Stimulated activated CD4-positive, alpha-beta T cell treated with anti-CD3 and anti-CD28 coated beads, Interleukin-4, amount 100 ng/mL, for 24 hours (primary cell): ENCODE measurements around the gene LRRC73.
"Not testable (repeated sequence)": the region's sequence is repeated elsewhere in the genome, so short reads cannot be mapped to it uniquely, and the experiment has no call there.

Experiments
- DNase-seq: peaks from one replicate; pipeline ENCODE4 v3.0.0-alpha.2; 2020

The LRRC73 gene

GRCh38 chr6:43491750-43492661 is 18.1 kb downstream of the LRRC73 start:
- DNase-seq = no peak

DNA sequence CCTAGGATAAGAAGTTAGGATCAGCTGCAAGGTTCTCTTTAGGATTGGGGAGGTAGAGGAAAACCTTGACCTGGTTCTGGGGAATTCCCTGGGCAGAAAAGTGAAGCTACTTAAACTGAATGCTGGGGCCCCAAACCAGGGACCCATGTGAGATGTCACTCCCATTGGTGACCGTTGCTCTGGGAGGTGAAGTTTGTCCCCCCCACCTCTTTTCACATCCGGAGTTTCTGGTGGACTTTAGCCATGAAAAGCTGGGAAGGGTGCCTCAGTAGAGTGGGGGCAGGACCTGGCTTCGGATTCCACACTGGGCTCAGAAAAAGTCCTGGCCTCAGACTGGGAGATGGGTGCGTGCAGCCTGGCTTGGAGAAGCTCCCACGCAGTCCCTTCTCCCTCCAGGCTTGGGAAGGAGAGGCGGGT is 19.6 kb downstream of the LRRC73 start:
- DNase-seq = no peak

GRCh38 chr6:43489277-43490072 is 20.7 kb downstream of the LRRC73 start:
- DNase-seq = no peak

DNA sequence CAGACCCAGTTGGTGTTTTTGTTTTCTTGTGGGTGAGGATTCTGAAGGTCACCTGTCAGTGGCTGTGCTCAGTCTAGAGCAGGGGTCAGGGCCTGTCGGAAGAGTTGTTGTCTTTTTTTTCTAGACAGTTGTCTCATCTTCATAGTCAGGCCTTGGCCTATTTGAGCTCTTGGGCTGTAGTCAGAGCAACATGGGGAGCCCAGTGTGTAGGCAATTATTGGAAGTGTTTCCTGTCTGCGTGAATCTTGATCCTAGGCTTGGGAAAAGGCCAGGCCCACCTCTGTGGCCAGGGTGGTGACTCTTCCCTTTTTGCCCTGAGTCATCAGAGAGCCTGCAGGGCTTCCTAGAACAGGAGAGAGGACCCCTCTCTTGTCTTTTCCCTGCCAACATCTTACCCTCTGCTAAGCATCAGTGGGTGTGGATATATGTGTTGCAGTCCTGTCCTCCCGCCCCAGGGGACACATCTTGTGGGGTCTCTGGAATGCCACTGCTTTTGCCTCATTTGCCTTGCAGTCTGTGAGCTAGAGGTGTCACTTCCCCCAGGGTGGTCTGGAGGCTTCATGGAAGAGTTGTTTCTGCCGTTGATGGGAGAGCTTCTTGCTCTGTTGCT is 21.4 kb downstream of the LRRC73 start:
- no peak for DNase-seq

GRCh38 chr6:43481591-43482236 is 28.4 kb downstream of the LRRC73 start:
- no peak for DNase-seq

DNA sequence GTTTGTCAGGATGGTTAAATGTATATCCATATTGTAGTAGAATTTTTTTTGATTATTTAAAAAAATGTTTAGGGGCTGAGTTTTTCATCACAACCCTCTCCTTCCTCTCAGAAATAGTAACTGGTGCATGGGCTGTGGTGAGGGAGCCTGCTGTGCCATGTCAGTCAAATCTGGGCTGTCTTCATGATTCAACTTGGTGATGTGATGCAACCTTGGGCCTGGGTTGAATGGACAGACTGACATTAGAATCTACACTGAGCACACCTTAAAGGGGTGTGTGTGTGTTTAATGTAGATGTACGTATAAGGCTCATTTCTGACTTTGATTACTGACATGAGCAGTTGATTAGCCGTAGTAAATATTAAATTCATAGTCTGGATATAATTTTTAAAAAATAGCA is 29.1 kb downstream of the LRRC73 start:
- DNase-seq = no peak

GRCh38 chr6:43478008-43478372 is 32.2 kb downstream of the LRRC73 start:
- no peak for DNase-seq

- DNase-seq = peak; percentile 97
Measured at GRCh38 chr6:43477235-43478007, 32.7 kb downstream of the LRRC73 start, which contains the start of gene TJAP1. Gene TJAP1, plus strand, starts transcription at chr6:43477570. Its CDS starts 21,432 bp downstream, at chr6:43499002.

DNA sequence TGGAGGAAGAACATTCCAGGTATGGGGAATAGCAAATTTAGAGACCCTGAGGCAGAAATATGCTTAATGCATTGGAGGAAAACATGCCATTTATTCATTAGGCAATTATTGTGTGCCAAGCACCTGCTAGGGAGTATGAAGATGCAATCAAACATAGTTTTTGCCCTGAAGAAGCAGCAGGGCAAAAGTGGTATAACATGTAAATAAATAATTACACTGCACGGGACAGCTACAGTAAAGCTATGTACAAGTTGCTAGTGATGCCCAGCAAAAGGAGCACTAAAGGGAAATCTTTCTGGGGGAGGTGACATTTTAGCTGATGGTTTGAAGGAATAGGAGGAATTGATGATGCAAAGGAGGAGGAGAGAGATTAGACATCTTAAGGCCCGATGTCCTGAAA is 33.4 kb downstream of the LRRC73 start:
- no peak for DNase-seq

DNA sequence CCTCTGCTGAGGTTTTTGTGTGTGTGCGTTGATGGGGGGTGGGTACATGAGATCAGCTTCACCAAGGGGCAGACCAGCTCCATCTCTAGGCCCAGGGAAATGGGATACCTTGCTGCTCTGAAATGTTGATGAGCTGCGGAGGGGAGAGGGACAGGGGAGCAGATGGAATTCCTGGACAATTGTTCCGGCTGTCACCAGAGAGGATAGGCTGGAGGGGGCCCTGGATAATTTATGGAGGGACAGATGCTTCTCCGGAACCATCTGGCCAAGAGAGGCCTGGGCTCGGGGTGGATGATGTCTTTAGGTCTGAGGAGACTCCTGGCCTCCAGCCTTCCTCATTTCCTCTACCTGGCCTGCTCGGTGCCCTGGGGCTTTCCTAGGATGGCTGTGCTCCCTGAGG is 34.6 kb downstream of the LRRC73 start:
- no peak for DNase-seq

GRCh38 chr6:43472515-43472914 is 37.6 kb downstream of the LRRC73 start:
- DNase-seq = no peak

DNA sequence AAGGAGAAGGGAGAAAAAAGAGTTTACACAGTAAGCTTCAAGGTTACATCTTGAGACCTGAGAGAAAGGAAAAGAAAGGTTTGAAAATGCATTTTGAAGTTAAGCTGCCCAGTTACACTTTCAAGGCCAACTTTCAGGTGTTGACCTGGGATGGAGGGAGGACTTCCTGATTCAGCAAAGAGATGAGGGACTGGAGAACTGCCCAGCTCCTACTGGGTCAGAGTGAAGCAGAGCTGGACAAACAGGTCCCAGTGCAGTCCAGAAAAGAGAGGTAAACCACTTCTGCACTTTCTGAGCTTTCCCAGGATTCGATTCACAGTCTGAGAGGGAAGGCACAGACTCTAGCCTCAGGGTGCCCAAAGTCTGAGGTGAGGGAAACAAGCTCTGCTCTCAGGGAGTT is 38.7 kb downstream of the LRRC73 start:
- DNase-seq = no peak

DNA sequence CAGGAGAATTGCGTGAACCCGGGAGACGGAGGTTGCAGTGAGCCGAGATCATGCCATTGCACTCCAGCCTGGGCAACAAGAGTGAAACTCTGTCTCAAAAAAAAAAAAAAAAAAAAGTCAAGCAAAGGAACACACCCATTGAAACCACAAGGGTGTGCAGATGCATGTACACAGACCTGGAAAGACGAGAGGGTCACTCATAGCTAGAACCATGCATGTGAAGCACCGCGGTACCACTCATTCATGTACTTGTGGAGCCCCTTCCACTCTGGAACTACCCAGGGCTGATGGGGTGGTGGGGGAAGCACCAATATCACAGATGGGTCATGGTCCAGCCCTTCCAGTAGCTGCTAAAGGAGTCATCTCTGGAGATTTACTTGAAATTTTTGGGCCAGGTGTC is 40.2 kb downstream of the LRRC73 start:
- DNase-seq = no peak

DNA sequence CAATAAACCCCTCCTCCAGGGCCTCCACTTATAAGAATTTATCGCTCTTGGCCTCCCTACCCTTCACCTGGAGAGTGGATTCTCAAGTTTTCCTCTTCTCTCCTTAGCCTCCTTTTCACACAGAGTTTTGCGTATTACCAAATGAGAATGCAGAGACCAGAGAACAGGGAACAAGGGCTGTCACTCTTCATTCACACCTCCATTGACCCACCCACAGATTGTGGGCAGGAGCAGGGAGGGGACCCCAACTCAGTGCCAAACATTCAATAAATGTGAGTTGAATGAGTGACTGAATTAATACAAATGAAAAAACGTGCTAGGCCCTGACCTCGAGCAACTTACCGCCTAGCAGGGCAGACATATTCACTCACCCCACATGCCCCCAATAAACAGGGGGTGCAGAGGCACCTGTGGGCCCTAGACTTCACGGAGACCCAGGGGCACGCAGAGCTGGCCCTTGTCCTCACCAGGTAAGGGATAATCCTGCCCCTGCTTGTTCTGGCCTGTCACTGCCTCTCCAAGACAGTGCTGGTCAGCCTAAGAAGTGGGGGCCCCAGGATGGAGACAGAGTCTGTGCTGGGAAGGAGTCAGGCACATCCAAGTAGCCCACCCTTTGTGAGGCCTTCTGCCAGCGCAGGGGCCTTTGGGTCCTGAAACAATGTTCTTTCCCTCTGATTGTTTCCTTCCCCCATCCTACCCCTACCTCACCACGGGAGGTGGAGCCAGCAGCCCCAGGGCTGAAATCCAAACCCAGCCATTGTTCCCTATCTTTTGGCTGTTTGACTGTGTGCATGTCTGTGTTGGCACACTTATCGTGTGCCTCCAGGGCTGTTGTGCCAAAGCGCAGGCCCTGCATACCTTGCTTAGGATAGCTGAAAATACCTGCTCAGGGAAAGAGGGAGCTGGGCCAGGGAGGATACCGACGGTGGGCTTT is 41.1 kb downstream of the LRRC73 start:
- DNase-seq = no peak

GRCh38 chr6:43468240-43468639 is 41.9 kb downstream of the LRRC73 start:
- DNase-seq = no peak

DNA sequence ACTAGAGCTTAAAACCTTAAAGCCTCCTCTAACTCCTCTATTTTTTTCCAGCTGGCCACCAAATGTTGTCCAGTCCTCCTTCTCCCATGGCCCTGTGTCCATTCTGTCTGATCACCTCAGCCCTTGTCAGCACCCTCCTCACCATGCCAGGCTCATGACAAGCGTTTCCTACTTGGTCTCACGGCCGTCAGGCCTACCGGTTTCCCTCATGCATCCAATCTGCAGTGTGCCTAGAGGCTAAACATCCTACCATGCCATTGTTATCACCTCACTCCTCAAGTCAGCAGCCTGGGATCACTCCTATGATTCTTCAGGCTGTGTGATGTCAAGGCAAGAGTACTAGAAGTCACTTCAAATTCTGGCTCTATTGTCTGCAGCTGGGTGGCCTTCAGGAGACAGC is 42.4 kb downstream of the LRRC73 start:
- no peak for DNase-seq

- not testable (repeated sequence) for DNase-seq
Measured at GRCh38 chr6:43467265-43467664, 42.9 kb downstream of the LRRC73 start.

- no peak for DNase-seq
Measured at GRCh38 chr6:43465948-43466347, 44.2 kb downstream of the LRRC73 start.

DNA sequence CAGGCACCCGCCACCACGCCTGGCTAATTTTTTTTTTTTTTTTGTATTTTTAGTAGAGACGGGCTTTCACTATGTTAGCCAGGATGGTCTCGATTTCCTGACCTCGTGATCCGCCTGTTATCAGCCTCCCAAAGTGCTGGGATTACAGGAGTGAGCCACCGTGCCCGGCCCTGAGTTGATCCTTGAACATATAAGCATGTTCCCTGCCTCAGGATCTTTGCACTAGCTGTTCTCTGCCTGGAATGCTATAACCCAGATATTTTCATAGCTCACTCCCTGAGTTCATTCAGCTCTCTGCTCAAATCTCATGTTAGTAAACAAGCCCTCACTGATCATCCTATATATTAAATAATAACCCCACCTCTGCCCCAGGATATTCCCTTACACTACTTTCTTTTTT is 45.8 kb downstream of the LRRC73 start:
- DNase-seq = no peak

- DNase-seq = no peak
Measured at GRCh38 chr6:43461936-43462335, 48.2 kb downstream of the LRRC73 start.

- no peak for DNase-seq
Measured at GRCh38 chr6:43460032-43460431, 50.1 kb downstream of the LRRC73 start.
